NB4 (cell line): ENCODE results near the gene FN1.

Source experiments
- MAX ChIP-seq: IDR thresholded peaks from 2 replicates; pipeline ENCODE4 v1.6.1; 2011; ENCODE audit warnings: low read depth, low read length
- MYC ChIP-seq: IDR thresholded peaks from 2 replicates; pipeline ENCODE4 v1.6.1; 2011; ENCODE audit warnings: low read depth, low read length
- POLR2A ChIP-seq: IDR thresholded peaks from 2 replicates; pipeline ENCODE4 v1.6.1; 2011; ENCODE audit warnings: mild to moderate bottlenecking; ENCODE audit not compliant: insufficient read length; ENCODE audit errors: extremely low read depth
- TF ChIP-seq, protein P1 (sequence below): IDR thresholded peaks from one replicate; pipeline ENCODE4 v1.5.1; 2012; ENCODE audit warnings: low read depth, low read length

- TF ChIP-seq, protein P1, sequence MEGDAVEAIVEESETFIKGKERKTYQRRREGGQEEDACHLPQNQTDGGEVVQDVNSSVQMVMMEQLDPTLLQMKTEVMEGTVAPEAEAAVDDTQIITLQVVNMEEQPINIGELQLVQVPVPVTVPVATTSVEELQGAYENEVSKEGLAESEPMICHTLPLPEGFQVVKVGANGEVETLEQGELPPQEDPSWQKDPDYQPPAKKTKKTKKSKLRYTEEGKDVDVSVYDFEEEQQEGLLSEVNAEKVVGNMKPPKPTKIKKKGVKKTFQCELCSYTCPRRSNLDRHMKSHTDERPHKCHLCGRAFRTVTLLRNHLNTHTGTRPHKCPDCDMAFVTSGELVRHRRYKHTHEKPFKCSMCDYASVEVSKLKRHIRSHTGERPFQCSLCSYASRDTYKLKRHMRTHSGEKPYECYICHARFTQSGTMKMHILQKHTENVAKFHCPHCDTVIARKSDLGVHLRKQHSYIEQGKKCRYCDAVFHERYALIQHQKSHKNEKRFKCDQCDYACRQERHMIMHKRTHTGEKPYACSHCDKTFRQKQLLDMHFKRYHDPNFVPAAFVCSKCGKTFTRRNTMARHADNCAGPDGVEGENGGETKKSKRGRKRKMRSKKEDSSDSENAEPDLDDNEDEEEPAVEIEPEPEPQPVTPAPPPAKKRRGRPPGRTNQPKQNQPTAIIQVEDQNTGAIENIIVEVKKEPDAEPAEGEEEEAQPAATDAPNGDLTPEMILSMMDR, result no peak
- no peak for TF ChIP-seq MAX
- TF ChIP-seq POLR2A, result no peak
- no peak for TF ChIP-seq MYC
These were observed 49.3 kb downstream of the FN1 start for GRCh38 chr2:215386566-215386965.
